K562 (cell line): ENCODE data around the gene LRRC8C. TPM values are rescaled to one million over a fixed set of nuclear protein-coding genes. Genes with fewer than 3 reads are reported as not detected.
A peak's percentile ranks its signal among the peaks of the same experiment; 100 is the strongest.

Experiments
- CBX3 ChIP-seq, 2 experiments: IDR thresholded peaks; 1 replicate in 1 of 2; 2 replicates in 1 of 2; pipeline ENCODE4 v1.6.1; 2012; ENCODE audit warnings: inconsistent platforms in 2 of 2, low read length in 2 of 2, borderline replicate concordance in 1 of 2, control low read depth in 1 of 2
- CUX1 ChIP-seq: fragments of 200-800 bp; sonication (Bioruptor generic); IDR thresholded peaks from 2 replicates; pipeline ENCODE4 v1.6.1; 2016; ENCODE audit warnings: missing genetic modification characterization, missing compliant biosample characterization
- E2F3 ChIP-seq: fragments of 250-450 bp; sonication (Bioruptor Pico); IDR thresholded peaks from 2 replicates; pipeline ENCODE4 v1.4.0; 2020; ENCODE audit warnings: mild to moderate bottlenecking
- JUND ChIP-seq, 2 experiments: IDR thresholded peaks; 2 replicates in 1 of 2; 3 replicates in 1 of 2; pipeline ENCODE4 v1.6.1; 2011; ENCODE audit warnings: borderline replicate concordance in 2 of 2, low read depth in 2 of 2, low read length in 2 of 2, improper control_type of control experiment in 1 of 2, missing biosample characterization in 1 of 2, missing genetic modification characterization in 1 of 2, missing genetic modification reagents in 1 of 2
- KDM1A ChIP-seq, 2 experiments: fragments of 450-650 bp; IDR thresholded peaks; 2 replicates each; pipeline ENCODE4 v1.6.1; 2016; ENCODE audit warnings: mild to moderate bottlenecking in 2 of 2
- KLF16 ChIP-seq: IDR thresholded peaks from 2 replicates; pipeline ENCODE4 v1.6.1; 2016; ENCODE audit warnings: antibody characterized with exemption
- RBM15 ChIP-seq: fragments of 200-400 bp; formaldehyde crosslinking; IDR thresholded peaks from 2 replicates; pipeline ENCODE4 v1.6.1; 2018; ENCODE audit warnings: mild to moderate bottlenecking, low read length, moderate library complexity; ENCODE audit not compliant: insufficient read depth
- ZNF3 ChIP-seq: fragments of 250-450 bp; sonication (Bioruptor Pico); IDR thresholded peaks from 2 replicates; pipeline ENCODE4 v1.5.0; 2021; ENCODE audit warnings: mild to moderate bottlenecking, moderate library complexity
- ZNF668 ChIP-seq: fragments of 250-450 bp; sonication (Bioruptor Pico); IDR thresholded peaks from 2 replicates; pipeline ENCODE4 v1.8.0; 2022; ENCODE audit warnings: mild to moderate bottlenecking, inconsistent platforms
- polyA plus RNA-seq, 8 experiments: library from polyadenylated mRNA; depleted of rRNA in 4 of 8; stranded (reverse) in 5 of 8; unstranded in 3 of 8; fragments of >200 nt; fragmentation: Nextera tagmentation in 2 of 8; fragmentation: Illumina TruSeq in 1 of 8; extraction: Ambion mirVana in 2 of 8; extraction: Trizol in 1 of 8; gene quantifications; 2 replicates each; pipeline versions ENCODE4 v1.2.1 to v1.2.3, GENCODE V29; 2011 to 2014; ENCODE audit warnings: inconsistent platforms in 1 of 8, missing spikeins in 1 of 8
- total RNA-seq, 7 experiments: library from RNA; depleted of rRNA in 6 of 7; stranded (reverse); fragments of >200 nt in 6 of 7; fragmentation: Illumina TruSeq in 2 of 7; extraction: Trizol in 2 of 7; gene quantifications; 2 replicates each; pipeline versions ENCODE4 v1.2.1 to v1.2.3, GENCODE V29; 2011 to 2021; ENCODE audit warnings: low replicate concordance in 1 of 7
- TF ChIP-seq, protein P1 (sequence below): fragments of 450-650 bp; formaldehyde crosslinking; IDR thresholded peaks from 2 replicates; pipeline ENCODE4 v1.4.0; 2022; ENCODE audit warnings: missing genetic modification characterization
- TF ChIP-seq, protein P2 (sequence below), 3 experiments: fragments of 200-800 bp in 1 of 3; fragments of 250-450 bp in 1 of 3; fragments of 450-650 bp in 1 of 3; sonication (Bioruptor Pico) in 1 of 3; sonication (Bioruptor generic) in 1 of 3; formaldehyde crosslinking in 1 of 3; IDR thresholded peaks; 2 replicates each; pipeline versions ENCODE4 v1.6.1 to v1.8.0; 2016 to 2022; ENCODE audit warnings: mild to moderate bottlenecking in 2 of 3, missing genetic modification characterization in 2 of 3, missing compliant biosample characterization in 1 of 3, moderate library complexity in 1 of 3

The LRRC8C gene
- total and polyA plus RNA-seq, 9 of the 15 experiments (the other 6 are each of a cell fraction or from before 2014, with no cell fraction given): 1.00 to 12.5 (median 4.5) TPM

GRCh38 chr1:89692601-89693521 lies 59.9 kb downstream of the LRRC8C start (continued):
- TF ChIP-seq ZNF668 (CRISPR knock-in tag) (no peak), E2F3 (CRISPR knock-in tag) (no peak), CUX1 (no peak), RBM15 (no peak), JUND (IDR thresholded peaks at IDR 0.05; ENCODE audit: borderline replicate concordance, low read depth, low read length) (peak; percentile 16; the same call in 1 of the 2 replicates), JUND (tag; IDR thresholded peaks at IDR 0.05; ENCODE audit: borderline replicate concordance, low read depth, low read length) (no peak; the same call in 2 of the 3 replicates), ZNF3 (CRISPR knock-in tag) (no peak), KDM1A (IDR thresholded peaks at IDR 0.05) (peak; percentile 92 to 93), CBX3 (IDR thresholded peaks at IDR 0.05; ENCODE audit: borderline replicate concordance in 1 of 2, low read length in 2 of 2) (no peak), KLF16 (no peak)
- TF ChIP-seq, protein P1, sequence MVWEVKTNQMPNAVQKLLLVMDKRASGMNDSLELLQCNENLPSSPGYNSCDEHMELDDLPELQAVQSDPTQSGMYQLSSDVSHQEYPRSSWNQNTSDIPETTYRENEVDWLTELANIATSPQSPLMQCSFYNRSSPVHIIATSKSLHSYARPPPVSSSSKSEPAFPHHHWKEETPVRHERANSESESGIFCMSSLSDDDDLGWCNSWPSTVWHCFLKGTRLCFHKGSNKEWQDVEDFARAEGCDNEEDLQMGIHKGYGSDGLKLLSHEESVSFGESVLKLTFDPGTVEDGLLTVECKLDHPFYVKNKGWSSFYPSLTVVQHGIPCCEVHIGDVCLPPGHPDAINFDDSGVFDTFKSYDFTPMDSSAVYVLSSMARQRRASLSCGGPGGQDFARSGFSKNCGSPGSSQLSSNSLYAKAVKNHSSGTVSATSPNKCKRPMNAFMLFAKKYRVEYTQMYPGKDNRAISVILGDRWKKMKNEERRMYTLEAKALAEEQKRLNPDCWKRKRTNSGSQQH (CRISPR knock-in tag): no peak
- TF ChIP-seq, protein P2, sequence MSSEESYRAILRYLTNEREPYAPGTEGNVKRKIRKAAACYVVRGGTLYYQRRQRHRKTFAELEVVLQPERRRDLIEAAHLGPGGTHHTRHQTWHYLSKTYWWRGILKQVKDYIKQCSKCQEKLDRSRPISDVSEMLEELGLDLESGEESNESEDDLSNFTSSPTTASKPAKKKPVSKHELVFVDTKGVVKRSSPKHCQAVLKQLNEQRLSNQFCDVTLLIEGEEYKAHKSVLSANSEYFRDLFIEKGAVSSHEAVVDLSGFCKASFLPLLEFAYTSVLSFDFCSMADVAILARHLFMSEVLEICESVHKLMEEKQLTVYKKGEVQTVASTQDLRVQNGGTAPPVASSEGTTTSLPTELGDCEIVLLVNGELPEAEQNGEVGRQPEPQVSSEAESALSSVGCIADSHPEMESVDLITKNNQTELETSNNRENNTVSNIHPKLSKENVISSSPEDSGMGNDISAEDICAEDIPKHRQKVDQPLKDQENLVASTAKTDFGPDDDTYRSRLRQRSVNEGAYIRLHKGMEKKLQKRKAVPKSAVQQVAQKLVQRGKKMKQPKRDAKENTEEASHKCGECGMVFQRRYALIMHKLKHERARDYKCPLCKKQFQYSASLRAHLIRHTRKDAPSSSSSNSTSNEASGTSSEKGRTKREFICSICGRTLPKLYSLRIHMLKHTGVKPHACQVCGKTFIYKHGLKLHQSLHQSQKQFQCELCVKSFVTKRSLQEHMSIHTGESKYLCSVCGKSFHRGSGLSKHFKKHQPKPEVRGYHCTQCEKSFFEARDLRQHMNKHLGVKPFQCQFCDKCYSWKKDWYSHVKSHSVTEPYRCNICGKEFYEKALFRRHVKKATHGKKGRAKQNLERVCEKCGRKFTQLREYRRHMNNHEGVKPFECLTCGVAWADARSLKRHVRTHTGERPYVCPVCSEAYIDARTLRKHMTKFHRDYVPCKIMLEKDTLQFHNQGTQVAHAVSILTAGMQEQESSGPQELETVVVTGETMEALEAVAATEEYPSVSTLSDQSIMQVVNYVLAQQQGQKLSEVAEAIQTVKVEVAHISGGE (CRISPR knock-in tag; IDR thresholded peaks at IDR 0.05): 0 out of 6 replicates have a peak, but pooled peaks of 1 of the 3 experiments have one; percentile 44
